Smooth muscle cell (in vitro differentiated cells): ENCODE results near the gene OGG1. TPM values are rescaled to one million over a fixed set of nuclear protein-coding genes. Genes with fewer than 3 reads are reported as not detected.

ENCODE experiments used
- DNase-seq: peaks from one replicate; lab custom pipeline; 2025; ENCODE audit not compliant: unreplicated experiment; lab: John Stamatoyannopoulos, UW
- H2AFZ ChIP-seq: fragments of 200-600 bp; sonication (generic); 2 replicates; pipeline ENCODE4 v1.6.0; 2016; ENCODE audit warnings: antibody characterized with exemption, low read depth, mild to moderate bottlenecking
- H3F3A ChIP-seq: fragments of 200-600 bp; sonication (generic); 2 replicates; pipeline ENCODE4 v1.6.0; 2017; ENCODE audit warnings: antibody characterized with exemption, low read depth
- H3K27ac ChIP-seq: fragments of 200-600 bp; sonication (generic); 2 replicates; pipeline ENCODE4 v1.5.1; 2016; ENCODE audit warnings: low read depth, mild to moderate bottlenecking
- H3K27me3 ChIP-seq: fragments of 200-600 bp; sonication (generic); 2 replicates; pipeline ENCODE4 v1.6.1; 2016; ENCODE audit warnings: low read depth, mild to moderate bottlenecking
- H3K36me3 ChIP-seq: fragments of 200-600 bp; sonication (generic); 2 replicates; pipeline ENCODE4 v1.5.1; 2016; ENCODE audit warnings: low read depth
- H3K4me1 ChIP-seq: fragments of 200-600 bp; sonication (generic); 2 replicates; pipeline ENCODE4 v1.5.1; 2016; ENCODE audit warnings: low read depth
- H3K4me2 ChIP-seq: fragments of 200-600 bp; sonication (generic); 2 replicates; pipeline ENCODE4 v1.6.0; 2016; ENCODE audit warnings: mild to moderate bottlenecking
- H3K4me3 ChIP-seq: fragments of 200-600 bp; sonication (generic); 2 replicates; pipeline ENCODE4 v1.5.1; 2016; ENCODE audit warnings: mild to moderate bottlenecking
- H3K79me2 ChIP-seq: fragments of 200-600 bp; sonication (generic); 2 replicates; pipeline ENCODE4 v1.6.0; 2016; ENCODE audit warnings: low read depth, mild to moderate bottlenecking
- H3K9ac ChIP-seq: fragments of 200-600 bp; sonication (generic); 2 replicates; pipeline ENCODE4 v1.6.0; 2016; ENCODE audit warnings: low read depth
- H3K9me3 ChIP-seq: fragments of 200-600 bp; sonication (generic); replicated peaks from 2 replicates; pipeline ENCODE4 v1.5.1; 2016; ENCODE audit warnings: low read depth
- H4K20me1 ChIP-seq: fragments of 200-600 bp; sonication (generic); 2 replicates; pipeline ENCODE4 v1.6.0; 2016; ENCODE audit warnings: low read depth
- WGBS: methylation state at CpG from one replicate; pipeline ENCODE4 v1.1.7; 2016; ENCODE audit warnings: low lambda C conversion rate; 5-methylcytosine and 5-hydroxymethylcytosine counted together
- polyA plus RNA-seq: library from polyadenylated mRNA; unstranded; fragments of >200 nt; fragmentation: Nextera tagmentation; extraction: Ambion mirVana; gene quantifications from 2 replicates; pipeline ENCODE4 v1.2.1, GENCODE V29; 2016
- total RNA-seq: library from RNA; depleted of rRNA; stranded (reverse); fragments of >200 nt; gene quantifications from 2 replicates; pipeline ENCODE4 v1.2.3, GENCODE V29; 2014
- TF ChIP-seq, protein P1 (sequence below): fragments of 200-600 bp; sonication (generic); IDR thresholded peaks from 2 replicates; pipeline ENCODE4 v1.5.1; 2017; ENCODE audit warnings: borderline replicate concordance, mild to moderate bottlenecking, antibody characterized with exemption; ENCODE audit not compliant: insufficient read depth, poor library complexity, severe bottlenecking

Gene OGG1
- total and polyA plus RNA-seq, 2 experiments from 2014 or later = 13.4 to 24.6 TPM

DNA sequence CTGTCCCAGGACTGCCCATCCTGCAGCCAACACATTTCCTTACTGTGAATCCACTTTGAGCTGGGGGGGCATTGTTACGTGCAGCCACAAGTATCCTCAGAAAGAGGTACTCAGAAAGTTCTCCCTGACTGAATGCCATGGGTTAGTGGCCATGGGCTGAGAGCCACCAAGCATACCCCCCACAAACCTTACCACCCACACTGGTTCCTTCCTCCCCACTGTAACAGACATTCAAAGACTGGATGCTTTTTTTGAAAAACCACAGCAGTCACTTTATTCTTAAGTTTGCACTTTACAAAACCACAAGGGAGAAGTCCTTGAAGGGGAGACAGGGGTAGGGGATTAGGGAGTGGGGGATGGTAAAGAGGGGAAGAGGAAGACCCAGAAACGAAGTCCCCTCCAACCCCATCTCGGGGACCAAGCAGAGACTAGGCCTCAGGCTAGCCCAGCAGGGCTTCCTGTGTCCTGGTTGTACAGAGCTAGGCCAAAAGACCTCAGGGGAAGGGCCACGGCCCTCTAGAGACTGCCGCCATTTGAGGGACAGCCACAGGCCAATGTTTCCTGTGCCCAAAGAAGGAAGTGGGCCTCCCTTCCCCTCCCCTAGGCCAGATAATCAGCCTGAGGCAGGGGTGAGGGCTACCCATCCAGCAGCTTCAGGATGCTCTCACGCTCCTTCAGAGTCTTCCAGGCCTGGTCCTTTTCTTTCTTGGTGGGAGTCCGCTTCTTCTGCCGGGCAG, 30.1 kb downstream of the OGG1 start:
- Histone ChIP-seq H3K4me2 (no peak overlapping the region), H4K20me1 (peaks cover 7% of the 10 kb centered on the region), H3K4me3 (no peak overlapping the region), H3K36me3 (no peaks in the 10 kb centered on the region), H3K4me1 (no peaks in the 10 kb centered on the region), H2AFZ (no peak overlapping the region), H3K27ac (no peak overlapping the region), H3K79me2 (no peaks in the 10 kb centered on the region), H3K9me3 (no peaks in the 10 kb centered on the region), H3F3A (no peaks in the 10 kb centered on the region), H3K27me3 (no peaks in the 10 kb centered on the region), H3K9ac (no peak overlapping the region)
- WGBS = 89% methylated on average over 8 of the region's 8 CpGs
- DNase-seq = no peak
- TF ChIP-seq, protein P1, sequence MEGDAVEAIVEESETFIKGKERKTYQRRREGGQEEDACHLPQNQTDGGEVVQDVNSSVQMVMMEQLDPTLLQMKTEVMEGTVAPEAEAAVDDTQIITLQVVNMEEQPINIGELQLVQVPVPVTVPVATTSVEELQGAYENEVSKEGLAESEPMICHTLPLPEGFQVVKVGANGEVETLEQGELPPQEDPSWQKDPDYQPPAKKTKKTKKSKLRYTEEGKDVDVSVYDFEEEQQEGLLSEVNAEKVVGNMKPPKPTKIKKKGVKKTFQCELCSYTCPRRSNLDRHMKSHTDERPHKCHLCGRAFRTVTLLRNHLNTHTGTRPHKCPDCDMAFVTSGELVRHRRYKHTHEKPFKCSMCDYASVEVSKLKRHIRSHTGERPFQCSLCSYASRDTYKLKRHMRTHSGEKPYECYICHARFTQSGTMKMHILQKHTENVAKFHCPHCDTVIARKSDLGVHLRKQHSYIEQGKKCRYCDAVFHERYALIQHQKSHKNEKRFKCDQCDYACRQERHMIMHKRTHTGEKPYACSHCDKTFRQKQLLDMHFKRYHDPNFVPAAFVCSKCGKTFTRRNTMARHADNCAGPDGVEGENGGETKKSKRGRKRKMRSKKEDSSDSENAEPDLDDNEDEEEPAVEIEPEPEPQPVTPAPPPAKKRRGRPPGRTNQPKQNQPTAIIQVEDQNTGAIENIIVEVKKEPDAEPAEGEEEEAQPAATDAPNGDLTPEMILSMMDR = no peak

DNA sequence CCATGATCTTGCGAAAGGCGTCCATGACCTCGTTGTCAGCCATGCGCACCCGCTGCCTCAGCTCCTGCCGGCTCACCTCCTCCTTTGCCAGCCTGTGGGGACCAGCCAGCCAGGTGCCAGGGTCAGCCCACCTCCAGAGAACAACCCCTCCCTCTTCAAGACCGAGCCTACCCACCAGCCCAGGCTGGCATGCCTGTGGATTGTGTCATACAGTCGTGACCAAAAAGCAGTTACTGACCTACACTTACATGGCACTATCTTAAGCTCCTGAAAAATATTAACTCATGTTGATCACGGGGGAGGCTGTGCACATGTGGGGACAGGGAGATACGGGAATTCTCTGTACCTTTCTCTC, 30.7 kb downstream of the OGG1 start:
- Histone ChIP-seq H3F3A (no peaks in the 10 kb centered on the region), H3K9me3 (no peaks in the 10 kb centered on the region), H3K36me3 (no peaks in the 10 kb centered on the region), H3K9ac (no peak overlapping the region), H3K27ac (no peak overlapping the region), H3K4me2 (no peak overlapping the region), H3K27me3 (no peaks in the 10 kb centered on the region), H3K79me2 (no peaks in the 10 kb centered on the region), H2AFZ (no peak overlapping the region), H3K4me1 (no peaks in the 10 kb centered on the region), H3K4me3 (no peak overlapping the region), H4K20me1 (peaks cover 7% of the 10 kb centered on the region)
- 91% methylated on average over 10 of the region's 10 CpGs for WGBS
- TF ChIP-seq, protein P1 = no peak
- no peak for DNase-seq

DNA sequence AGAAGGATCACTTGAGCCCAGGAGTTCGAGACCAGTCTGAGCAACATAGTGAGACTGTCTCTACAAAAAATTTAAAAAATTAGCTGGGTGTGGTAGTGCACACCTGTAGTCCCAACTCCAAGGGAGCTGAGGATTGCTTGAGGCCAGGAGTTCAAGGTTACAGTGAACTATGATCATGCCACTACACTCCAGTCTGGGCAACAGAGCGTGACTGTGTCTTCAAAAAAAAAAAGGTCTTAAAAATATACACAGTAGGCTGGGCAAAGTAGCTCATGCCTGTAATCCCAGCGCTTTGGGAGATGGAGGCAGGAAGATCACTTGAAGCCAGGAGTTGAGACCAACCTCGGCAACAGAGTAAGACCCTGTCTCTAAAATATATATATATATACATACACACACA, 31.2 kb downstream of the OGG1 start:
- Histone ChIP-seq H3K27ac (no peak overlapping the region), H3K36me3 (no peaks in the 10 kb centered on the region), H3F3A (no peaks in the 10 kb centered on the region), H2AFZ (no peak overlapping the region), H4K20me1 (peaks cover 7% of the 10 kb centered on the region), H3K27me3 (no peaks in the 10 kb centered on the region), H3K9me3 (no peaks in the 10 kb centered on the region), H3K4me3 (no peak overlapping the region), H3K9ac (no peak overlapping the region), H3K4me1 (no peaks in the 10 kb centered on the region), H3K79me2 (no peaks in the 10 kb centered on the region), H3K4me2 (no peak overlapping the region)
- no peak for DNase-seq
- TF ChIP-seq, protein P1 = no peak
- 98% methylated on average over 4 of the region's 4 CpGs for WGBS

DNA sequence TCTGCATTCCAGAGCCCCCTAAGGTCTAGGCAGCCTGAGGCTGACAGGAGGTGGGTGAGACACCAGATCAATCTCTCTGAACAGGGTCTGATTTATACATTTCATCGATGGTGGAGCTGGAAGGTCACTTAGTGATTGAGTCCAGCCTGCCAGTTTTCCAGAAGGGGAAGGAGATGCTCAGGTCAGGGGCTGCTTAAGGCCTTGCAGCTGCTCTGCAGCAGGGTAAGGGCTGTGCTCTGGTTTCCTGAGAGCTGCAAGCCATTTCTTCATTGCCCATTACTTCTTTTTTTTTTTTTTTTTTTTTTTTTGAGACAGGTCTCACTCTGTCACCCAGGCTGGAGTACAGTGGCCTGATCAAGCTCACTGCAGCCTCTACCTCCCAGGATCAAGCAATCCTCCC, 31.8 kb downstream of the OGG1 start:
- TF ChIP-seq, protein P1 = no peak
- Histone ChIP-seq H3F3A (no peaks in the 10 kb centered on the region), H2AFZ (no peak overlapping the region), H3K27me3 (no peaks in the 10 kb centered on the region), H3K9ac (no peak overlapping the region), H3K27ac (no peak overlapping the region), H3K79me2 (no peaks in the 10 kb centered on the region), H3K4me3 (no peak overlapping the region), H3K9me3 (no peaks in the 10 kb centered on the region), H3K4me2 (no peak overlapping the region), H3K4me1 (no peaks in the 10 kb centered on the region), H4K20me1 (peaks cover 7% of the 10 kb centered on the region), H3K36me3 (peaks cover 2% of the 10 kb centered on the region)
- WGBS = 94% methylated on average over 1 of the region's 1 CpG
- no peak for DNase-seq
